DOHH2 (cell line): ENCODE data around the gene TSC22D4.

ENCODE experiments used
- H3F3A ChIP-seq: fragments of 200-600 bp; sonication (generic), shearing (Covaris generic); 2 replicates; pipeline ENCODE4 v1.6.0; 2016; ENCODE audit warnings: antibody characterized with exemption, mild to moderate bottlenecking; ENCODE audit not compliant: control insufficient read depth, insufficient read depth
- H3K27ac ChIP-seq: fragments of 200-600 bp; sonication (generic); 2 replicates; pipeline ENCODE4 v1.5.1; 2014; ENCODE audit warnings: low read depth, mild to moderate bottlenecking, low read length, moderate library complexity
- H3K27me3 ChIP-seq: fragments of 200-600 bp; sonication (generic); 2 replicates; pipeline ENCODE4 v1.6.1; 2014; ENCODE audit warnings: mild to moderate bottlenecking, low read length, mixed read lengths; ENCODE audit not compliant: control insufficient read depth
- H3K36me3 ChIP-seq: fragments of 200-600 bp; sonication (generic); 2 replicates; pipeline ENCODE4 v1.6.1; 2014; ENCODE audit warnings: mild to moderate bottlenecking, low read length, moderate library complexity, mixed read lengths; ENCODE audit not compliant: control insufficient read depth
- H3K4me1 ChIP-seq: fragments of 200-600 bp; sonication (generic); 2 replicates; pipeline ENCODE4 v1.6.1; 2014; ENCODE audit warnings: mild to moderate bottlenecking, low read length, mixed read lengths; ENCODE audit not compliant: control insufficient read depth
- H3K4me2 ChIP-seq: fragments of 200-600 bp; sonication (generic); 2 replicates; pipeline ENCODE4 v1.6.0; 2014; ENCODE audit warnings: mild to moderate bottlenecking, low read length, moderate library complexity
- H3K4me3 ChIP-seq: fragments of 200-600 bp; sonication (generic); 2 replicates; pipeline ENCODE4 v1.5.1; 2014; ENCODE audit warnings: mild to moderate bottlenecking, low read length, mixed read lengths
- H3K79me2 ChIP-seq: fragments of 200-600 bp; sonication (generic); 2 replicates; pipeline ENCODE4 v1.6.1; 2014; ENCODE audit warnings: mild to moderate bottlenecking, low read length, mixed read lengths; ENCODE audit not compliant: control insufficient read depth
- H3K9me2 ChIP-seq: fragments of 200-600 bp; sonication (generic); replicated peaks from 2 replicates; pipeline ENCODE4 v1.6.1; 2014; ENCODE audit warnings: mild to moderate bottlenecking, low read length, mixed read lengths; ENCODE audit not compliant: control insufficient read depth
- H3K9me3 ChIP-seq: fragments of 200-600 bp; sonication (generic); 2 replicates; pipeline ENCODE4 v1.6.1; 2014; ENCODE audit warnings: antibody characterized with exemption, low read length, mixed read lengths; ENCODE audit not compliant: control insufficient read depth, insufficient read depth
- H4K20me1 ChIP-seq: fragments of 200-600 bp; sonication (generic); 2 replicates; pipeline ENCODE4 v1.6.0; 2014; ENCODE audit warnings: low read depth, mild to moderate bottlenecking, antibody characterized with exemption, low read length, moderate library complexity; ENCODE audit not compliant: control insufficient read depth, insufficient read depth
- EZH2phosphoT487 ChIP-seq: fragments of 200-600 bp; sonication (generic); IDR thresholded peaks from 2 replicates; pipeline ENCODE4 v1.6.1; 2017; ENCODE audit warnings: borderline replicate concordance, mild to moderate bottlenecking, antibody characterized with exemption, low read length, moderate library complexity, mixed read lengths
- TF ChIP-seq, protein P1 (sequence below): fragments of 200-600 bp; sonication (generic); IDR thresholded peaks from one replicate; pipeline ENCODE4 v1.5.1; 2014; ENCODE audit warnings: antibody characterized with exemption, mild to moderate bottlenecking, low read depth, low read length; ENCODE audit not compliant: poor library complexity, severe bottlenecking

Gene TSC22D4

DNA sequence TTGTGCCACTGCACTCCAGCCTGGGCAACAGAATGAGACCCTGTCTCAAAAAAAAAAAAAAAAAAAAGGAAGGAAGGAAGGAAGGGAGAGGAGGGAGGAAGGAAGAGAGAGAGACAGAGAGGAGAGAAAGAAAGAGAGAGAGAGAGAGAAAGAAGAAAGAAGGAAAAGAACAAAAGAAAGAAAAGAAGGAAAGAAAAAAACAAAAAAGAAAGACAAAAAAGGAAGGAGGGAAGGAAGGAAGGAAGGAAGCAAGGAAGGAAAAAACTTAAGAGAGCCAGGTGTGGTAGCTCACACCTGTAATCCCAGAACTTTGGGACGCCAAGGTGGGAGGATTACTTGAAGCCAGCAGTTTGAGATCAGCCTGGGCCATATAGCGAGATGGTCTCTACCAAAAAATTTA, 14.2 kb downstream of the TSC22D4 start:
- Histone ChIP-seq H3K79me2 (no peaks in the 10 kb centered on the region), H3K4me2 (no peak overlapping the region), H3K4me1 (peaks cover 4% of the 10 kb centered on the region), H3K4me3 (no peak overlapping the region), H3K36me3 (peaks cover 41% of the 10 kb centered on the region), H3K9me3 (no peaks in the 10 kb centered on the region), H3K9me2 (no peaks in the 10 kb centered on the region), H4K20me1 (no peaks in the 10 kb centered on the region), H3K27ac (no peak overlapping the region), H3F3A (no peaks in the 10 kb centered on the region), H3K27me3 (no peaks in the 10 kb centered on the region)
- TF ChIP-seq, protein P1, sequence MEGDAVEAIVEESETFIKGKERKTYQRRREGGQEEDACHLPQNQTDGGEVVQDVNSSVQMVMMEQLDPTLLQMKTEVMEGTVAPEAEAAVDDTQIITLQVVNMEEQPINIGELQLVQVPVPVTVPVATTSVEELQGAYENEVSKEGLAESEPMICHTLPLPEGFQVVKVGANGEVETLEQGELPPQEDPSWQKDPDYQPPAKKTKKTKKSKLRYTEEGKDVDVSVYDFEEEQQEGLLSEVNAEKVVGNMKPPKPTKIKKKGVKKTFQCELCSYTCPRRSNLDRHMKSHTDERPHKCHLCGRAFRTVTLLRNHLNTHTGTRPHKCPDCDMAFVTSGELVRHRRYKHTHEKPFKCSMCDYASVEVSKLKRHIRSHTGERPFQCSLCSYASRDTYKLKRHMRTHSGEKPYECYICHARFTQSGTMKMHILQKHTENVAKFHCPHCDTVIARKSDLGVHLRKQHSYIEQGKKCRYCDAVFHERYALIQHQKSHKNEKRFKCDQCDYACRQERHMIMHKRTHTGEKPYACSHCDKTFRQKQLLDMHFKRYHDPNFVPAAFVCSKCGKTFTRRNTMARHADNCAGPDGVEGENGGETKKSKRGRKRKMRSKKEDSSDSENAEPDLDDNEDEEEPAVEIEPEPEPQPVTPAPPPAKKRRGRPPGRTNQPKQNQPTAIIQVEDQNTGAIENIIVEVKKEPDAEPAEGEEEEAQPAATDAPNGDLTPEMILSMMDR = no peak
- TF ChIP-seq EZH2phosphoT487 = no peak

DNA sequence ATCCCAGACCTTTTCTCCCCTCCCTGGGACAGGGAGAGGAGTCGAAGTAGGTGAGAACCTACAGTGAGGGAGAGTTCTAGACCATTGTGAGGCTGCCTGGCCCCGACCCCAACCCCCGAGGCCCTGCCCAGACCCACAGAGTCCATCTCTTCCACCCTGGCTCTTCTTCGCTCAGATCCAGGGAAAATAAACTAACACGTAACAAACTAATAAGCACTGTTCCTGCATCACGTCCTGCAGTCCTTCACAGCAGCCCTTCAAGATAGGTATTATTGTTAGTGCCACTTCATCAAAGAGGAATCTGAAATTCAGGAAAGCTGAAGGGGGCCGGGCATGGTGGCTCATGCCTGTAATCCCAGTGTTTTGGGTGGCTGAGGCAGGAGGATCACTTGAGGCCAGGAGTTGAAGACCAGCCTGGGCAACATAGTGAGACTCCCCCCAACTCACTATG, 14.8 kb downstream of the TSC22D4 start, which contains the start of gene SPACDR:
TSS of gene SPACDR (minus strand) at position 51 of the 451 bp plus-strand sequence. CDS start 235 bp downstream, outside the sequence.
- Histone ChIP-seq H3K36me3 (peaks cover 38% of the 10 kb centered on the region), H3K79me2 (no peaks in the 10 kb centered on the region), H3K4me3 (no peak within 1 kb of the TSS), H3F3A (no peaks in the 10 kb centered on the region), H3K9me3 (no peaks in the 10 kb centered on the region), H3K4me1 (no peaks in the 10 kb centered on the region), H3K27ac (no peak within 1 kb of the TSS), H4K20me1 (no peaks in the 10 kb centered on the region), H3K9me2 (no peaks in the 10 kb centered on the region), H3K4me2 (no peak within 1 kb of the TSS), H3K27me3 (no peaks in the 10 kb centered on the region)
- TF ChIP-seq, protein P1 = no peak
- TF ChIP-seq EZH2phosphoT487 = no peak

DNA sequence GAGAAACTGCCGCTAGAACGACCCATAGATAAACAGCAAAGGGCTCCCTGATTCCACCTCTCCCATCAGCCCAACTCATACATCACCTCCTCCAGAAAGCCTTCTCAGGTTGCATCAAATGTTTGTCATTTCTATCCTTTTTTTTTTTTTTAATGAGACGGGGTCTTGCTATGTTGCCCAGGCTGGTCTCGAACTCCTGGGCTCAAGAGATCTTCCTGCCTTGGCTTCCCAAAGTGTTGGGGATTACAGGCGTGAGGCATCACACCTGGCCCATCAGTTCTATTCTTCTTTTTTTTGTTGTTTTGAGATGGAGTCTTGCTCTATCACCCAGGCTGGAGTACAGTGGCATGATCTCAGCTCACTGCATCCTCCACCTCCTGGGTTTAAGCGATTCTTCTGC, 22.0 kb downstream of the TSC22D4 start:
- Histone ChIP-seq H3K27me3 (no peaks in the 10 kb centered on the region), H3K4me1 (no peaks in the 10 kb centered on the region), H3K4me2 (no peak overlapping the region), H3K27ac (no peak overlapping the region), H3K4me3 (no peak overlapping the region), H3K36me3 (peaks cover 11% of the 10 kb centered on the region; the same call in 1 of the 2 replicates), H3K9me2 (no peaks in the 10 kb centered on the region), H3K79me2 (no peaks in the 10 kb centered on the region), H3F3A (0 out of 2 replicates have a peak, but pooled peaks cover 8% of the 10 kb centered on the region), H3K9me3 (no peaks in the 10 kb centered on the region), H4K20me1 (no peaks in the 10 kb centered on the region)
- no peak for TF ChIP-seq EZH2phosphoT487
- TF ChIP-seq, protein P1 = no peak
